ENCODE results near the gene SUSD1. TPM values are rescaled to one million over a fixed set of nuclear protein-coding genes. Genes with fewer than 3 reads are reported as not detected.
A peak's percentile ranks its signal among the peaks of the same experiment; 100 is the strongest.

The SUSD1 gene
- total RNA-seq, 1 experiment from 2014 or later = 8.1 TPM

GRCh38 chr9:112056996-112057395, 118.1 kb downstream of the SUSD1 start:
- H2AFZ ChIP-seq (ENCODE audit: low read length) = no peak overlapping the region
- H3K4me1 Mint-ChIP-seq = peaks cover 0 to 8% of the 10 kb centered on the region in 2 experiments; a peak in 1 of 4 replicates
- H3K18ac ChIP-seq (ENCODE audit: insufficient read length, low read depth, low read length) = no peak overlapping the region
- no peak overlapping the region for H3K4me2 ChIP-seq (ENCODE audit: insufficient read depth, insufficient read length, low read length)
- peaks cover 0 to 2% (median 0%) of the 10 kb centered on the region in 3 experiments; a peak in 1 of 7 replicates for H3K36me3 Mint-ChIP-seq (ENCODE audit: insufficient read depth in 1 of 3, low read depth in 3 of 3)
- no peaks in the 10 kb centered on the region for H3K9me3 ChIP-seq (ENCODE audit: control insufficient read depth, low read depth, low read length)
- no peak overlapping the region for H4K5ac ChIP-seq (ENCODE audit: insufficient read length, low read depth, low read length)
- H3K23me2 ChIP-seq (ENCODE audit: insufficient read length, low read depth, low read length, poor library complexity, severe bottlenecking) = no peaks in the 10 kb centered on the region
- H3T11ph ChIP-seq (ENCODE audit: low read length) = no peak overlapping the region
- H3K27me3 Mint-ChIP-seq (ENCODE audit: low read depth) = no peaks in the 10 kb centered on the region
- H3K4me3 Mint-ChIP-seq = no peak overlapping the region
- no peak overlapping the region for H3K9ac ChIP-seq (ENCODE audit: extremely low read depth, insufficient read length, low read length)
- no peaks in the 10 kb centered on the region for H3K27me3 ChIP-seq (ENCODE audit: insufficient read depth, low read length)
- H3K27ac ChIP-seq (ENCODE audit: insufficient read length, low read depth, low read length) = no peak overlapping the region
- no peak overlapping the region for H2AK5ac ChIP-seq (ENCODE audit: insufficient read length, low read length)
- H4K91ac ChIP-seq (ENCODE audit: insufficient read length, low read depth, low read length) = no peak overlapping the region
- no peak overlapping the region for H2BK20ac ChIP-seq (ENCODE audit: low read depth, low read length, poor library complexity, severe bottlenecking)
- no peak overlapping the region for H3K56ac ChIP-seq (ENCODE audit: insufficient read length, low read depth, low read length)
- H4K20me1 ChIP-seq (ENCODE audit: control insufficient read depth, insufficient read depth, insufficient read length) = no peaks in the 10 kb centered on the region
- H3K9me3 Mint-ChIP-seq = no peaks in the 10 kb centered on the region
- H2BK12ac ChIP-seq (ENCODE audit: insufficient read length, low read depth, low read length) = no peak overlapping the region
- no peaks in the 10 kb centered on the region; the same call in 1 of the 2 replicates for H3K4me1 ChIP-seq (ENCODE audit: insufficient read depth, low read length)
- no peak overlapping the region for H2BK120ac ChIP-seq (ENCODE audit: low read depth, low read length, poor library complexity, severe bottlenecking)
- no peak overlapping the region for H2BK15ac ChIP-seq (ENCODE audit: low read depth, low read length)
- TF ChIP-seq CTCF (conservative IDR thresholded peaks at IDR 0.05) = no peak
- no peaks in the 10 kb centered on the region for H3K79me2 ChIP-seq (ENCODE audit: insufficient read depth, low read length)
- no peaks in the 10 kb centered on the region for H3K79me1 ChIP-seq (ENCODE audit: insufficient read depth, low read depth, low read length, poor library complexity, severe bottlenecking)
- H3K4ac ChIP-seq (ENCODE audit: low read depth, low read length) = no peak overlapping the region
- H3K23ac ChIP-seq (ENCODE audit: insufficient read length, low read depth, low read length) = no peak overlapping the region
- H2BK5ac ChIP-seq (ENCODE audit: insufficient read length, low read length) = no peak overlapping the region
- H3K27ac Mint-ChIP-seq = peak overlapping the region in 1 of 3 experiments; percentile 12; a peak in 1 of 7 replicates
- DNase-seq = no peak
- no peak overlapping the region for H3K14ac ChIP-seq (ENCODE audit: insufficient read depth, low read length)
- WGBS (ENCODE audit: extremely low coverage, insufficient read length, low lambda C conversion rate) = no CpG with 5 or more reads among the region's 2 CpGs
- no peak overlapping the region for H4K8ac ChIP-seq (replicated peaks; ENCODE audit: insufficient read length, low read depth, low read length)
